GM18868 (cell line): Measurements from ENCODE around the gene TP53TG3F.
"Not testable (repeated sequence)": the region's sequence is repeated elsewhere in the genome, so short reads cannot be mapped to it uniquely, and the experiment has no call there.

ENCODE experiments used
- ATAC-seq: cut with Tn5 transposase; IDR thresholded peaks from one replicate; pipeline ENCODE4 v1.9.1; 2021; ENCODE audit warnings: mild to moderate bottlenecking, moderate library complexity; ENCODE audit not compliant: unreplicated experiment

Gene TP53TG3F, protein sequence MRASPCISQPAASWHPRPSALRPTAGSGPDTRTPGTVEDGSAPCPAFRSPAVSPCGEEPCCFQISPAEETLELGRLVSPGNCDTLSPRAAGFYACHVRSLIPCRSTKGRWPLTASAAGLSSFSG

DNA sequence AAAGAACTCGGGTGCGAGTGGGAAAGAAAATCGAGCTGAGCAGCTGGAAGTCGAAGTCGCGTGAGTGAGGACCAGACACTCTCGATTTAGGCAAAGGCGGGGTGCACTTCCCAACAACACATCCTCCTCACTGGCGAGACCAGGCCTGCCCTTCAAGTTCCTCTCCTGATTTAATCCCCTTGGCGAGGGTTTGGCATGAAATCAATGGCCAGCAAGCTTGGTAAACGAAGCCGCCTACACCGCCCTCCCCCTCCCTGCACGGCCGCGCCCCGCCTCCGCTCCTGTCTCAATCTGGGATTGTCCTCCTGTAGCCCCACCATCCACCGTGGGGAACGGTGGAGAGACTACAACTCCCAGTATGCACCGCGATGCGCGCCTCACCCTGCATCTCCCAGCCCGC lies at the start of gene TP53TG3F:
TSS of gene TP53TG3F (plus strand) at position 301 of the 400 bp plus-strand sequence. CDS start at position 369, 68 bp downstream.
- not testable (repeated sequence) for ATAC-seq

DNA sequence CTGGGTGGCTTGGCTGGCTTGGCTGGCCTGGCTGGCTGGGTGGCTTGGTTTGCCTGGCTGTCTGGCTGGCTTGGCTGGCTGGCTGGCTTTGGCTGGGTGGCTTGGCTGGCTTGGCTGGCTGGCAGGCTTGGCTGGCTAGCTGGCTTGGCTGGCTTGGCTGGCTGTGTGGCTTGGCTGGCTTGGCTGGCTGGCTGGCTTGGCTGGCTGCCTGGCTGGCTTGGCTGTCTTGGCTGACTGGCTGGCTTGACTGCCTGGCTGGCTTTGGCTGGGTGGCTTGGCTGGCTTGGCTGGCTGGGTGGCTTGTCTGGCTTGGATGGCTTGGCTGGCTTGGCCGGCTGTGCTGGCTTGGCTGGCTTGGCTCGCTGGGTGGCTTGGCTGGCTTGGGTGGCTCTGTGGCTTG lies 32.2 kb downstream of the TP53TG3F start:
- not testable (repeated sequence) for ATAC-seq

DNA sequence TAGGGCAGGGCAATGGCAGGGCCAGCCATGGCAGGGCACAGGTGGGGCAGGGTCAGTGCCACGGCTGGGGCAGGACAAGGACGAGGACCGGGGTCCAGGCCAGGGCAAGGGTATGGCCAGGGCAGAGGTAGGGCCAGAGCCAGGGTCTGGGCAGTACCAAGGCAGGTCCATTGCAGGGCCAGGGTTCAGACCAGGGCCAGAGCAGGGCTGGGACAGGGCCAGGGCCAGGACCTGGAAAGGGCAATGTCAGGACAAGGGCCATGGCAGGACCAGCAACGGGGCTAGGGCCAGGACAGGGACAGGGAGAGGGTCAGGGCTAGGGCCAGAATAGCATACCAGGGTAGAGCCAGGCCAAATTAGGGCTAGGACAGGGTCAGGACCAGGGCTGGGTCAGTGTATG lies 47.8 kb downstream of the TP53TG3F start:
- ATAC-seq, result not testable (repeated sequence)

DNA sequence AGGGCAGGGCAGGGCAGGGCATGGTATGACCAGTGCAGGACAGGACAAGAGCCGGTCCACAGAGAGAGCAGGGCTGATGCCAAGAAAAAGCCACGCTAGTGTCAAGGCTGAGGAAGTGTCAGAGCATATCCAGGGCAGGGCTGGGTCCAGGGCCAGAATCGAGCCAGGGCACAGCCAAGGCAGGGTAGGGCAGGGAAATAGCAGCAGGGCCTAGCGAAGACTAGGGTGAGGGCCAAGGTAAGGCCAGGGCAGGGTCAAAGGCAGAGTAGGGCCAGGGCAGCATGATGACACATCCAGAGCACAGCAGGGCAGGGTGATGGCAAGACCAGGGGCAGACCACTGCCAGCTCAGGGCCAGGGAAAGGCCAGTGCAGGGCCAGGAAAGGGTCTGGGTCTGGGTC lies 49.7 kb downstream of the TP53TG3F start:
- not testable (repeated sequence) for ATAC-seq

DNA sequence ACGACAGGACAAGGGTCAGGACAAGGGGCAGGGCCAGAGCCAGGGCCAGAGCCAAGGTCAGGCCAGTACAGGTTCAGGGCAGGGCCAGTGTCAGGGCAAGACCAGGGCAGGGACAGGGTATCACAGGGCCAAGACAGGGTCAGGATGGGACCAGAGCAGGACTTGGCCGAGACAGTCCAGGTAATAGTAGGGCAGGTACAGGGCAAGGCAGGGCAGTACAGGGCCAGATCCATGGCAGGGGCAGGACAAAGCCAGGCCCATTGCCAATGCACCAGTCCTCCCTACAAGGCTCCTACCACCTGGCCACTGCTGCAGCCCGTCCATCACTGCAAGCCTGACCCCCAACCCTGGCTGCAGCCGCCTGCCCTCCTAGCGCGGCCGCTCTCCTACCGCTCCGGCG lies 50.5 kb downstream of the TP53TG3F start:
- ATAC-seq, result not testable (repeated sequence)
